HepG2 (cell line): ENCODE results near the gene PKP3. TPM values are rescaled to one million over a fixed set of nuclear protein-coding genes. Genes with fewer than 3 reads are reported as not detected.
A peak's percentile ranks its signal among the peaks of the same experiment; 100 is the strongest.

ENCODE experiments used
- AKNA ChIP-seq: sonication (generic); formaldehyde crosslinking; IDR thresholded peaks from 2 replicates; pipeline ENCODE4 v1.4.0; 2020; ENCODE audit warnings: missing genetic modification reagents, borderline replicate concordance
- CBFB ChIP-seq: sonication (generic); formaldehyde crosslinking; IDR thresholded peaks from 2 replicates; pipeline ENCODE4 v1.4.0; 2020; ENCODE audit warnings: missing genetic modification reagents
- DMTF1 ChIP-seq: sonication (generic); formaldehyde crosslinking; IDR thresholded peaks from 2 replicates; pipeline ENCODE4 v1.4.0; 2020; ENCODE audit warnings: mild to moderate bottlenecking, missing genetic modification reagents
- DZIP1 ChIP-seq: sonication (generic); formaldehyde crosslinking; IDR thresholded peaks from 2 replicates; pipeline ENCODE4 v1.5.0; 2020; ENCODE audit warnings: mild to moderate bottlenecking, missing genetic modification reagents
- E2F2 ChIP-seq: sonication (generic); formaldehyde crosslinking; IDR thresholded peaks from 2 replicates; pipeline ENCODE4 v1.4.0; 2020; ENCODE audit warnings: missing genetic modification reagents, borderline replicate concordance
- HOXA7 ChIP-seq: sonication (generic); formaldehyde crosslinking; IDR thresholded peaks from 2 replicates; pipeline ENCODE4 v1.8.1; 2022; ENCODE audit warnings: mild to moderate bottlenecking, missing genetic modification reagents, moderate library complexity
- NFE2L2 ChIP-seq: fragments of 150-350 bp; IDR thresholded peaks from 2 replicates; pipeline ENCODE4 v1.6.1; 2014; ENCODE audit warnings: low read length
- RARG ChIP-seq: sonication (generic); formaldehyde crosslinking; IDR thresholded peaks from 2 replicates; pipeline ENCODE4 v1.4.0; 2020; ENCODE audit warnings: low read depth, mild to moderate bottlenecking, missing genetic modification reagents
- THAP11 ChIP-seq: IDR thresholded peaks from 2 replicates; pipeline ENCODE4 v1.6.1; 2016; ENCODE audit warnings: missing biosample characterization, missing genetic modification reagents
- ZNF235 ChIP-seq: sonication (generic); formaldehyde crosslinking; IDR thresholded peaks from 2 replicates; pipeline ENCODE4 v1.8.1; 2023; ENCODE audit warnings: mild to moderate bottlenecking, missing genetic modification reagents, borderline replicate concordance
- ZNF441 ChIP-seq: sonication (generic); formaldehyde crosslinking; IDR thresholded peaks from 2 replicates; pipeline ENCODE4 v1.7.0; 2021; ENCODE audit warnings: missing genetic modification reagents, borderline replicate concordance
- ZNF547 ChIP-seq: sonication (generic); formaldehyde crosslinking; IDR thresholded peaks from 2 replicates; pipeline ENCODE4 v1.5.1; 2020; ENCODE audit warnings: mild to moderate bottlenecking, missing genetic modification reagents
- ZNF768 ChIP-seq: sonication (generic); formaldehyde crosslinking; IDR thresholded peaks from 2 replicates; pipeline ENCODE4 v1.4.0; 2020; ENCODE audit warnings: missing genetic modification reagents
- ZNF891 ChIP-seq: sonication (generic); formaldehyde crosslinking; IDR thresholded peaks from 2 replicates; pipeline ENCODE4 v1.5.0; 2020; ENCODE audit warnings: mild to moderate bottlenecking, missing genetic modification reagents
- ZUFSP ChIP-seq: sonication (generic); formaldehyde crosslinking; IDR thresholded peaks from 2 replicates; pipeline ENCODE4 v1.9.0; 2021; ENCODE audit warnings: missing genetic modification reagents, mild to moderate bottlenecking, borderline replicate concordance
- polyA plus RNA-seq, 8 experiments: library from polyadenylated mRNA; depleted of rRNA in 3 of 8; stranded (reverse) in 7 of 8; unstranded in 1 of 8; fragments of >200 nt; fragmentation: Illumina TruSeq in 4 of 8; extraction: Trizol in 4 of 8; gene quantifications; 2 replicates each; pipeline versions ENCODE4 v1.2.1 to v1.2.3, GENCODE V29; 2011 to 2016; ENCODE audit warnings: low read depth in 4 of 8, missing spikeins in 1 of 8, mixed read lengths in 1 of 8; ENCODE audit not compliant: insufficient read depth in 1 of 8
- total RNA-seq, 5 experiments: library from RNA; depleted of rRNA; stranded (reverse); fragments of >200 nt; fragmentation: Illumina TruSeq; extraction: Trizol; gene quantifications; 2 replicates each; pipeline ENCODE4 v1.2.3, GENCODE V29; 2016; ENCODE audit warnings: low read depth in 1 of 5

The PKP3 gene
- total and polyA plus RNA-seq, 2 of the 13 experiments (the other 11 are each of a cell fraction or from before 2014, with no cell fraction given), result 18.0 to 28.7 TPM

GRCh38 chr11:394034-394857 lies at the start of gene PKP3 (continued):
- TF ChIP-seq NFE2L2, result no peak
- TF ChIP-seq ZNF441 (CRISPR knock-in tag), result no peak
- no peak for TF ChIP-seq DZIP1 (CRISPR knock-in tag)
- no peak for TF ChIP-seq CBFB (CRISPR knock-in tag)
- peak; percentile 48; the same call in 1 of the 2 replicates for TF ChIP-seq ZNF768 (CRISPR knock-in tag)
- no peak for TF ChIP-seq THAP11 (CRISPR knock-in tag)
- peak; percentile 35; the same call in 1 of the 2 replicates for TF ChIP-seq ZNF547 (CRISPR knock-in tag)
- TF ChIP-seq E2F2 (CRISPR knock-in tag), result no peak
- no peak for TF ChIP-seq ZNF891
- TF ChIP-seq ZNF235 (CRISPR knock-in tag), result no peak; the same call in 1 of the 2 replicates
- no peak for TF ChIP-seq ZUFSP (CRISPR knock-in tag)
- no peak for TF ChIP-seq HOXA7 (CRISPR knock-in tag)
- TF ChIP-seq AKNA, result no peak
- no peak for TF ChIP-seq DMTF1 (CRISPR knock-in tag)
- no peak for TF ChIP-seq RARG (CRISPR knock-in tag)
